ENCODE data around the gene ANAPC13.

The ANAPC13 gene

DNA sequence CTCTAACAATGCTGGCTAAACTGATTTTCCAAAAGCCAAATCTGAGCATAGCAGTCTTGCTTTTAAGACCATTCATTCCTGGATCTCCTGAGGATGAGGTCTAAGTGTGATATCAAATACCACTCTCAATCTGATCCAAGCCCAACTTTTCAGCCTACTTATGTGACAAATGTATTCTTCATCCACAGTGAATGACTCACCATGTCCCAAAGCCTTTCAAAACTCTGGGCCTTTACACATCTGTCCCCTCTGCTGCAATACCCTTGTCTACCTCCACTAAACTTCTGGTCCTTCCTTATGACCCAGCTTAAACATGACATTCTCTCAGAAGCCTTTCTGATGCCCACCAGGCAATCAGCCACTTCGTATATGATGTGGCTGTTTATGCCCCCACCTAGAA, 4.6 kb downstream of the ANAPC13 start:
- DNase-seq, result no peak

DNA sequence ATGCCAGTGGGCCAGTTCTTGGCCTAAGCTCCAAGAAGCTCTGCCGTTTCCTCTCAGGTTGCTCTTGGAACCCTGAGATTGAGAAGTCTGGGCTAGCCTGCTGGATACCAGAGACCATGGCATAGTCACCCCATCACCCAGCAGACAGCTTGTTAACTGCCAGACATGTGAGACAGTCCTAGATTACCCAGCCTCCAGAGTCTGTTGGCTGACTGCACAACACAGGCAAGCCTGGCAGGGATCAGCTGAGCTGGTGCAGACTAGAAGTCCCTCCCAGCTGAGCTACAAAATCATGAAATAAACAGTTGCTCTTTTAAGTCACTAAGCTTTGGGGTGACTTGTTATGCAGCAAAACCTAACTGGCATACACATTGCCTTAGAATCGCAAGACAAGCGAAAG, 5.2 kb downstream of the ANAPC13 start:
- no peak for DNase-seq

DNA sequence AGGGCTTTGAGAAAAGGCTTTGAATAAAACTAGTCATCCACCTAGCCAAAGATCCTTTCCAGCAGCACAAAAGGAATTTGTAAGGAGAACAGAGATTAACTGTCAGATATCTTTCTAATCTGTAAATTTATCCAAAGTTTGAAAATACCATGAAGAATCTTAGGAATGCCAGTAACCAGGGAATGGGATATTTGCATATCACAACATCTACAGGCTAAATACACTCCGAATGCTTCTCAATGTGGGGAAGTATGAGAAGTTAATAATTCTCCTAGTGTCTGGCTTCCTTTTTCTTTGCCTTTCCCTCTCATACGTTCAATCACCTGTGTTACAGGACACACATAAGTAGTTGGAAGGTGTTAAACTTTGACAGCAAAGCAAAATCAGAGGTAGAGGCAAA, 7.8 kb downstream of the ANAPC13 start:
- DNase-seq, result no peak

DNA sequence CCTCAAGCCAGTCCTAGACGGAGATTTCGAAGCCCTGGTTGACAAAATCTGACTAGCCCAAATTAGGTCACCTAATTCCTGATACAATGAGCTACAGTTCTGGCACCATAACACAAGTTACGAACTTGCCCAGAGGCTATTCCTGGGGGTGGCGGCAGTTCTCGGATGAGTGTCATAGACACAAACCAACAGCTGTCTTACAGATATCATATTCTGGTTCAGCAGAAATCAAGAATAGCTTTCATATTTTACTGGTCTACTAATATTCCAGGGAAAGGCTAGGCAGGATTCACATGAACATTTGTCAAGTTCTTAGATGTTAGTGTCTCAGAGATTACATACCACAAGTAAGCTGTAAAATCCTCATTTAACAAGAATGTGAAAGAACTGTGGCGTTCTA, 8.8 kb downstream of the ANAPC13 start:
- DNase-seq, result no peak

DNA sequence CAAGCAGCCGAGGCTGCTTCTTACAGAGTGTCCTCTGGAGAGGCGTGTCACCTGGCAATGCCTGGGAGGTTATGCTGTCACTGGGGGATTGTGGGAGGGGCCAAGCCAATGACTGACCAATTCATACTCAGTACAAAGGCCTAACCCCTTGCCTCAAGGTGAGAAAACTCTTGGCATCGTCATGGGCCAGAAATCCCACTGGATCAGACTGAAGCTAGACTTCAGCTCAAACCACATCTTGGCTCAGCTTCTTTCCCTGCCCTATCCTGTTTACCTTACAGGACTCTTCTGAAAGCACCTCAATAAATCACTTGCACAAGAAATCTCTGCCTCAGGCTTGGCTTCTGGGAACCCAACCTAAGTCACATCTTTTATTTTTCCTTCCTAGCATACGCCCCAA, 9.5 kb downstream of the ANAPC13 start:
- DNase-seq, result no peak

DNA sequence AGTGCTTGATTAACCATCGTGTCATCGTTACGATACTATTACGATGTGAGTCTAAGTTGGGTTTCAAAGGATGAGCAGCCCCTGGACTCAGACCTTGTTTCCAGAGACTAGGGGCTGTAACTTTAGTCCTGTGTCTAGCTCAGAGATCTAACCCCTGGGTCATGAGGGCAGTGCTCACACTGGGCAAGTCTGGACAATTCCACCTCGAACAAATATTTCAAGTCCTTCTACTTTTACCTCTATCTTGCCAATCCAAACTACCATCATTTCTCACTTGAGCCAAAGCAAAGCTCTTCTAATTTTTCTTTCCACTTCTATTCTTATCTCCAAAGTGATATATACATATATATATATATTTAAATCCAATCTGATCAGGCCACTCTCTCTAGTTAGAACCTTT, 10.8 kb downstream of the ANAPC13 start:
- DNase-seq, result no peak

DNA sequence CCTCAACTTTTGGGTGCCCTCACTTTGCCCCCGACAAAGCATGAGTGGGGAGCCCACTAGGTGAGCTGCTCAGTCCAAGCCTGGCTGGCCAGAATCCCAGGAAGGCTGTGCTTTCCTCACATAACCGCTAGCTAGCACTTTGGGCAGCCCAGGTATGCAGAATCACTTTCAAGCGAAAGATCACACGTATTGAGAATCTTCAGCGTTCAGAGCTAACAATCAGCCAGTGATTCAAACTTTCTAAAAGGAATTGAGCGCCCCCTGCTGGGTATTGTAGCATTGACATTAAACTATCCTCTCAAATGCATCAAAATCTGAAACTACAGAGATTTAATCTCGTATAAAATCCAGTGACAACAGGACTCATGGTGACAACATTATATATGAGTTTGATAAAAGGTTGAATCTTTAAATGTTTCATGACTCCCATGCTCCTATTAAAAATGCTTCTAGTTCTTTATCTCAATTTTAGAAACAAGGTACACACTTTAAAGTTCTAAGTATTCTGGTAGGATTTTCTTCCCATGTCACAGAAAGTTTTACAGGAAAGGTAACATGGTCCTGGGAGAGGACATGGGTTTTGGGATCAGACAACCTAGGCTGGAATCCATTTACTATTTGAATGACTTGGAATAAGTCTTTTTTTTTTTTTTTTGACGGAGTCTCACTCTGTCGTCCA, 11.8 kb downstream of the ANAPC13 start:
- peak; percentile 62 to 69 for DNase-seq

DNA sequence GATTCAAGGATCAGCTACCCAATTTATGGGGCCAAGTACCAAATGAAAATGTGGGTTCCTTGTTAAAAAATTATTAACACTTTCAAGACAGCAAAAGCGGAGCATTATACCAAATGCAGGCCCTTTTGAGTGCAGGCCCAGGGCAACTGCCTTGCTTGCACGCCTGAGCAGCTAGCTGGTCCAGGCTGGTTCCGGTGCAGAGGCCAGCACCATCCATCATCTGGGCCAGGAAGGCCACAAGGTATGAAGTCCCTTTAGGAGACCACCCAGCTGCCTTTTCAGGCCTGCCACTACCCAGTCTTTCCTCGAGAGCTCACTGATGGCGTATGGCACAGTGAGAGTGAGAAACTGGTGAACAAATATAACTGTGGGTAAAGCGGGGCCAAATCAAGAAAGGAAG, 13.0 kb downstream of the ANAPC13 start:
- DNase-seq, result no peak

DNA sequence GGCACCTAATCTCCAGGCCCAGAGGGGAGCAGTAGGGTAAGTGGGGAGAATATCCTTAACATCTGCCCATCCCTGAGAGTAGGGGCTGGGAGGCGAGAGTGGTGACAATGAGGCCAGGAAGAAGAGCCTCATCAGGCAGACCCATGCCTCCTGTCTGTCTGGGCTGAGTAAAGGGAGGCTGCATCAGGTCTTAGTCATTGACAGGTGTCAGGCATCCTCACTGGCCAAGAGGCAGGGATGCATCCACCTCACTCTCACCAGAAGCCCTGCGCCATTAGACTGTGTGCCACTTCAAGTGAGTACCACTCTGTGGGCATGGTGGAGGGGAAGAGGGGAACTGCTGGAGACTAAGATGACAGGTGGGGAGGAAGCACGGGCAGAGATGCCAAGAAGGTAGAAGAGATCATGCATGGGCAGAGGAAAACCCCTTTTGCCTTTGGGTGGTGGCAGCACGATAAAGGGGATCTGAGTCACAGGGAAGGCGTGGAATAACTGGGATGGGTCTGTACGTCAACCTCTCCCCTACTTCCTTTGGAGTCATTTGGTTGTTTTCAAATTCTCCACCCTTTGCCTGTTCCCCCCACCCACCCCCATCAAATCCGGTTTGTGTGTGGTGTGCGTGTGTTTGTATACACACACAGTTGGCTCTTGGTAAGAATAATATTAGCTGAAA, 14.1 kb downstream of the ANAPC13 start:
- no peak for DNase-seq

DNA sequence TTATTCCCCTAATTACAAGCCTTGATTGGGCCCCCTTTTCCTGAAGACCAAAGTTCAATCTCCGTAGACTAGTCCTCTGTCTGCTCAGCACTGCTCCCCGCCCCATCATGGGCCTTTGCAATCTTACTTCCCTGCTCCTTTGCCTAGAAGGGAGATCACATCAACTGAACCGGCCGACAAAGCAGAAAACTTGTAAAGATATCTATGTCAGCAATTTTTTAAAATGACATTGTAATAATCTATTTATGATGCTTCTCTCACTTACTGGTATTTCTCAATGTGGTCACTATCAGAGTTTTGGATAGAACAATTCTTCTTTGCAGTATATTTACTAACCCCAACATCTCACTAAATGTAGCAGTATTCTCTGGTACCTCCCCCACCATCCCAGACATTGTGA, 17.3 kb downstream of the ANAPC13 start:
- DNase-seq, result no peak

DNA sequence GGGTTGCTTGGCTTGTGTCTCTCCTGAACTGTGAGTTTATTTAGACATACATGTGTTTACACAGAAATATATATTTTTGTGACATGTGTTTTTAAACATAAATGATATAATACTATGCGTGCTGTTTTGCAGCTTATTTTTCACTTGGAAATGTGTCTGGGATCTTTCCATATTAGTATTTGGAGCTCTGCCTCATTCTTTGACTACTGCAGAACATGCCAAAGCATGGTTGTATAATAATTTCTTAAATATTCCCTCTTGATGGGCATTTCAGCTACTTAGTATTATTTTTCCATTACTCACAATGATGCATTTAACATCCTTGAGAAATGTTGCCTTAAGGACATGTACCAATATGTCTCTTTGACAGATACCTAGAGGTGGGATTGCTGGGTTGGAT, 19.5 kb downstream of the ANAPC13 start:
- no peak for DNase-seq

DNA sequence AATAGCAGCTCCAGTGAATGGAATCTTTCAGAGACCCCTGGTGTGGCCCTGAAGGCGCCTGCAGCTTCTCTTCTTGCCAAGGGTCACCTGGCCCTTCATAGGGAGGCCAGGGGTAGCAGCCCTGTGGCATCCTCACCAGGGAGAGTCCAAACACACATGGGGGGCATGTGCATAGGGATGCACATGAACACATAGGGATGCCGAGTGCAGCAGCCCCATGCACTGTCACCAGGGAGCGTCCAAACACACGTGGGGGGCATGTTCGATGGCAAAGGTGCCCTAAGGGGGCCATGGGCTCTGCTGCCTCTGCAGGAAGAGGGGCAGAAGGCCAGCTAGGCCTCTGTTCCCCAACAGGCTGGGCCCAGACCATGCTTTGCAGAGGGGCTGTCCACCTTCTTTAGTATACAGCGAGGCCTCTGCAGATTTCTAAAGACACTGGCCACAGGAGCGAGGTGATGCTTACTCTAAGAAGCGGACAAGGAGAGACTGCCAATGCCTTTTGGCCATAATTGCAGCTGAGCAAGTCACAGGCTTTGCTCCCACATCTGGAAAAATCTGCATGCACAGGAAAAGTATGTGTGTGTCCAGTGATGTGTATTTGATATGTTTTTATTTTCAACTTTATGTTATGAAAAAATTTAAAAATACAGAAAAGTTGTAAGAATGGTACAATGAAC, 21.0 kb downstream of the ANAPC13 start:
- DNase-seq, result no peak

DNA sequence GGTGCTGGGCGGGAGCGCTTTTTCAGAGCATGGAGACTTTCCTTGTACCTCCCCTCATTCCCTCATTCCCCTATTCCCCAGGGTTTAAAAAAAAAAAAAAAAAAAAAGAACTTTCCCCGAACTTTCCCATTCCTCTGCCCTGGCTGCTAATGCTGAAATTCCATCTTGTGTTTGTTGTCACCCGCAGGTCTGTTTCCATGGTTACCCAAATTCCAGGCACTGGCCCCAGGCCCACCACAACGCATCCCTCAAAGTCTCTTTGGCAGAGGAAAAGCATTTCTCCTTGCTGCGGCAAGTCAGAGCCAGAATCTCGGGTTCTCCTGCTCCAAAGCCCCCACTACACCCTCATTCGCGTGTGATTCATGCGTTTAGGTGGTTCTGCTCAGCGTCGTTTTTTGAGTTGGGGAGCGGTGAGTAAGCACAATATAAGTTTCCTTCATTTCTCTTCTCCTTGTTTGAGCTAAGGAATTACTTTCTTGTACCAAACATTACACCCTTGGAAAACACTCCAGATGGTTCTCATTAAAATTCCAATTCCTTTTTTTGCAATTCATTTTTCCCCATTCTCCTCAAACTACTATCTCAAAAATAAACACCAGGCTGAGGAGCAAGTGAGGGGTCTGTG, 21.6 kb downstream of the ANAPC13 start:
- DNase-seq, result no peak

DNA sequence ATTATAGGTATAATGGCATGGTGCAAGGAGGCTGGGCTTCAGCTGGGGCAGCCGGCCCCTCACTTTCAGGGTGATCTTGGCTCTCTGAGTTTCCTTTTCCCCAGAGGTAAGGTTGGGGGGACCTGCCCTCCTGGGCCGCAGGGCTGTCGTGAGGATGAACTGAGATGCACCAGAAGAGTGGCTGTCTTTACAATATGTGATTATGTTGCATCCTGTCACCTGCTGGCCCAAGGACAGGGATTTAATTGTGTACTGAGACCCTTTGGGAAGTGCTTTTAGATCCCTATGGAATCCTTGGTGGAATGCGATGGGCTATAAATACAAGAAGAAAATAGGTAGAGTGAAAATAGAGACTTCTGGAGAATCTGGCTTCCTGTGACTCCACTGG, 22.1 kb downstream of the ANAPC13 start:
- no peak for DNase-seq

DNA sequence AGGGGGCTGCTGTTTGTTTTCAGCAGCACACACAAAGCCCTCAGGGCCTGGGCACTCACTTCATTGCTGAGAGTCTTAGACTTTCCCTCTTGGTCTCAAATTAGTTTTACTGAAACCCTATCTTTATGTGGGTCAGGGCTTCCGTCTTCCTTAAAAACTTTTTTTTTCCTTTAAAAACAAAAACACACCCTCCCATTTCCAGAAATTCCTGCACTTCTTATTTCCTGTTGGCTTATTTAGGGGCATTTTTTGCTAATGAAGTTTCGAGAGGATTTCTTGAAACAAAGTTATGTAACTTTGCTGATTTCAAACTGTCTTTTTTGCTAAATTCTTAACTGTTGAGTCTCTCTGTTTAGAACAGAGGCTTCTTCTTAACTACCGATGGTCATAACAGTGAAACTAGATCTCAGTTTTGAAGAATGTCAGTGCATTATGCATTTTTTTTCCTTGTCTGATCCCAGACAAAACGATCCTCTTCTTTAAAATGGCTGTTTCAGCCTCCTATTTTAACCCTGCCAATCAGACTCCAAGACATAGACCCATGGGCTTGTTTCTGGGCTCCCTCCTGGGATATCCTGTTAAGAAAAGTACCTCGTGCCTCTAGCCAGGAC, 23.3 kb downstream of the ANAPC13 start:
- DNase-seq, result no peak

DNA sequence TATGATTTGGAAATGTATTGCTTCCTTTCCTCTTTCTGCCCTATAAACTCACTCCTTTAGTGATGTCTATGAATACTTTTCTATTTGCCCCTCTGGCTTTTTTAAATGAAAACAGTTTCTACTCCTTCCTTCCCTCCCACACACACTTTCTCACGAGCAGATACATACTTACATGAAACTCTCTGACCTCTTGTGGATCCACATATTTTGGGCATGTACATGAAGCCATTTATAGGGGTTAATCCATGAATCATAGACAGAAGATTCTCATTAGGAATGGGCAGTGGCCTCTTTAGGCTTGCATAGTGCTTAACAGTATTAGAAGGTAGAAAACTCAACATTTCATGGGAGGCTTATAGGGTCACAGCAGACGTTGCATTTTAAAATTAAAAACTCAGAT, 24.8 kb downstream of the ANAPC13 start:
- DNase-seq, result no peak

DNA sequence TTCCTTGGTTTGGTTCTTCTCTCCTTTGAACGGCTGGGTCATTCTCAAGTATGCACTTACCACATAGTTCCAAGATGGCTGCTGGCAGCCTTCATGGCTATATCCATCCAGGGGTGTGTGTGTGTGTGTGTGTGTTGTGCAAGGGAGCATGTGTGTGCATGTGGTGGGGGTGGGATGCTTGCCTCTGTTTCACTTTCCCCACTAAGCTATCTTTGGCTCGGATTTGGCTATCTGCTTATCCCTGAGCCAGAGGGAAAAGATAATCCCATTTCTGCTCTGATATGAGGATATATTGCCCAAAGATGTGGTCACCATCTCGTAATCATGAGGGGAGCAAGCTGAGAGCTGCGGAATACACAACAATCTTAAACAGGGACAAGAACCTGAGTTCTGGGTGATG, 26.2 kb downstream of the ANAPC13 start:
- no peak for DNase-seq

DNA sequence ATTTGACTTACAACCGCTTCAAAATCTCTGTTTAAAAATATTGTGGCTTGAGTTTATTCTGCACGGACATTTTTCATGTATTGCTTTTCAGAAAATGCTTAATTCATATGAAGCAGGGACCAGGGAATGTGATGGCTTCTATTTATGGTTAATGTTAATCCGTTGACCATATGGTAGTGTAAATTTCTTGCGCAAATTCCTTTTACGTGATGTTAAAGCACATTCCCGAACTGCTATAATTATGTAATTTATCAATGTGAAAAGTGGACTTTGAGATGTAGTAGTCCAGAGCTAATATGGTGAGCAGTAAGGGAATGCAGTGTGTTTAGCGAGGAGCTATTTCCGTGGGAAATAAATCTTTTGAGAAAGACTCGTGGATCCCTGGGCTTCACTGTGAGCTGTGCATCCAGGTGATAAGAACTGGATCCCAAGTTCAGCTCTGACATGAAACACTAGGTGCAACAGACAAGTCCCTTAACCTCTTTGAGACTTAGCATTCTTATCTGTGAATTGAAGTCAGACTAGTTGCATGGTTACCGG, 27.3 kb downstream of the ANAPC13 start:
- no peak for DNase-seq

DNA sequence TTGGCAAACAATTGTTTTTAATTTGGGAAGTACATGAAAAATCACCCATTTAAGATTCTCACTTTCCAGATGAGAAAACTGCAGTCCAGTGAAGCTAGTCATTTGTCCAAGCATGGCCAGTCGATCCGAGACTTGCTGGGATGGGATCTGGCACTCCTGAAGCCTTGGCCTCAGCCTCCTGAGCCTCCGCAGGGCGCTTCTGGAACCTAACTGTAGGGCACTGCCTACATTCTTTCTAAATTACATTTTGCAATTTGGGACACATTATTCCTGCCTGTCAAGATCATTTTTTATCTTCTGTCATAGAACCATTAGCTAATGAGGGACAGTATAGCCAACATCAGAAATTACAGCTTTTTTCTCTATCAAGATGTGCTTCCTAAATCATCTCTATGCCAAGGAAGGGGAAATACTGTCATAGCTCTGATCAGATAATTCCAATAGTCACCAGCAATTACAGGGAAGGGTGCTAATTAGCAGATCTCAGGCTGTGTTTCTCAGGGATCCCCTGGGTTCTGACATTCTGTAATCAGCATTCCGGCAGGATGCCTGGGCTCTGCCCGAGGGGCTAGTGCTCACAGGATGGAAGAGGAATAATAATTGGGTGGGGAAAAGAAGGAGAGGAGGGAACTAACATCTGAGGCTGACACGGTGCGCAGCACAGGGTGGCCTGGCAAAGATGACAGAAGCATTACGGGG, 28.3 kb downstream of the ANAPC13 start:
- no peak for DNase-seq

DNA sequence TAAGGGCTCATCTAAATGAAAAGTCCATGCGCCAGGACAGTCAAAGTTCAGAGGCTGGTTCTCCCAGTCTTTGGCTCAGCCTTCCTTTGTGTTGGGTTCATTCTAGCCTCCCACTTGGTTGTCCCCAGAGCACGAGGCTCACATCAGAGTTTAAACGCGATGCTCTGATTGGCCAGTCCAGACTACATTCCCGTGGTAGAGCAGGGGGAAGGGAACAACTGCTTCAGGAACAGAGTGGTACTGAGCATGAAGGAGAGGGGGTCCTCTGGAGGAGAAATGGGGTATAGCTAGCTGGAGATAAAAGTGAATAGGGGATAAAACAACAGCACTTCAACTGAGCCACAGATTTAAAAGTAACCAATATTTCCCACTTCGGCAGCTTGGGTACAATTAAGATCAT, 32.2 kb downstream of the ANAPC13 start:
- peak in 1 of 2 experiments; percentile 1 for DNase-seq

DNA sequence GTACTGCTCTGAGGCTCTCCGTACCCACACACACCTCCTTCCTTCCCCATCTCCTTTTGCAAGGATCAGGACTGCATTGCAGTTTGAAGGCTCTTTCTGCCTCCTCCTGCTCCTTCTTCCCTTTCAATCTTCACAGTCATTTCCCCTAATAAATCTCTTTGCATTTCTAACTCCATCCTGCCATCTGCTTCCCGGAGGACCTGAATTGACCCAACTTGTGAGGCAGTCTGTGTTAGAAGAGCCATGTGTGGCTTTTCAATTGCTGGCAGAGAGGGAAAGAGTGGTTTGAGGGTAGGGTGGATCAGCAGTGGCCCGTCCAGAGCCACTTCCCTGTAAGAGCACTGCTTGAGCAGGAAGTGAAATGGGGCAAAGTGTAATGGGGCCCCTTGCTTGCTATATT, 35.8 kb downstream of the ANAPC13 start:
- DNase-seq, result no peak

DNA sequence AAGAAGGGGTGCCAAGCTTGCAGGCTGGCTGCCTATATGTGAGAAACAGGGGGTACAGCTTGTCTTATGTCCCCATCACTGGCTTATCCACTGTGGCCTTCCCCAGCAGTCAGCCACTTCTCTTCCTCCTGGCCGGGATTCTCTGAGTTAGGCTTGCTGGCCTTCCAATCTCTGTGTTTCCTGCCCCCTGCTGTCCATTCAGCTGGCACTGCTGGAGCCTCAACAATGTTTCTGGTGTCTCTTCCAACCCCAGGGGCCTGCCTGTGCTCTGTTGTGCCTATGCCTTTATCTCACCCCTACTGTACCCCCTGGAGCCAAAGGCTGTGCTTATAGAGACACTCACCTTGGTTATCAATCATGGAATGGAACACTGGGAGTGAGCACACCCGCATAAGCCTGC, 36.5 kb downstream of the ANAPC13 start:
- peak; percentile 42 to 72 for DNase-seq

DNA sequence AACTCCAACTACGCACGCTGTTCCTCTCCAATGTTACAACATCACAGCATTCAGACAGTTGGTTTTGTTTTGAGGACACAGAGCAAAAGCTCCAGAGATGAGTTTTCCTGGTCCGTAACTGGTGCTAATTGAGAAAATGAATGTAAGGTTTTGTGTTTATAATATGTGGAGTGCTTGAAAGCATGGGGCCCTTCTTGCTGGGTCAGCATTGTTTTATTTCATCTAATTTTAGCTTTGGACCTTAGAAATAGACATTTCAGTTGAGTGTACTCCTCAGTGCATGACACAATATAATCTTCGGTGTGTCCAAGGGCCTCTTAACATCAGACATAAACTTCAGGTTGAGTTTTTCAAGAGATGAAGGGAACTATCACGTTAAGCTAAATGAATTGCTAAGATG, 37.1 kb downstream of the ANAPC13 start:
- DNase-seq, result no peak

Data from SHP77 (cell line).